Right lobe of liver (tissue), 4 donors: ENCODE results near the gene AFAP1L1.

Experiments used
- POLR2A ChIP-seq: fragments of 450-650 bp; IDR thresholded peaks from one replicate; pipeline ENCODE4 v1.6.1; 2017; ENCODE audit warnings: antibody characterized with exemption, mild to moderate bottlenecking
- TF ChIP-seq, protein P1 (sequence below), 4 donors: fragments of 200-600 bp in 3 of 4; fragments of 450-650 bp in 1 of 4; IDR thresholded peaks; one replicate each; pipeline versions ENCODE4 v1.5.1 to v1.8.0; 2016 to 2022; ENCODE audit warnings: antibody characterized with exemption in 4 of 4, mild to moderate bottlenecking in 2 of 4
- donor health status: DM: no; HTN: no; CAD: no.
- donor health status: DM: no; HTN: no; CAD: no.
- donor health status: DM: no; HTN: yes; CAD: no.

- TF ChIP-seq, protein P1, sequence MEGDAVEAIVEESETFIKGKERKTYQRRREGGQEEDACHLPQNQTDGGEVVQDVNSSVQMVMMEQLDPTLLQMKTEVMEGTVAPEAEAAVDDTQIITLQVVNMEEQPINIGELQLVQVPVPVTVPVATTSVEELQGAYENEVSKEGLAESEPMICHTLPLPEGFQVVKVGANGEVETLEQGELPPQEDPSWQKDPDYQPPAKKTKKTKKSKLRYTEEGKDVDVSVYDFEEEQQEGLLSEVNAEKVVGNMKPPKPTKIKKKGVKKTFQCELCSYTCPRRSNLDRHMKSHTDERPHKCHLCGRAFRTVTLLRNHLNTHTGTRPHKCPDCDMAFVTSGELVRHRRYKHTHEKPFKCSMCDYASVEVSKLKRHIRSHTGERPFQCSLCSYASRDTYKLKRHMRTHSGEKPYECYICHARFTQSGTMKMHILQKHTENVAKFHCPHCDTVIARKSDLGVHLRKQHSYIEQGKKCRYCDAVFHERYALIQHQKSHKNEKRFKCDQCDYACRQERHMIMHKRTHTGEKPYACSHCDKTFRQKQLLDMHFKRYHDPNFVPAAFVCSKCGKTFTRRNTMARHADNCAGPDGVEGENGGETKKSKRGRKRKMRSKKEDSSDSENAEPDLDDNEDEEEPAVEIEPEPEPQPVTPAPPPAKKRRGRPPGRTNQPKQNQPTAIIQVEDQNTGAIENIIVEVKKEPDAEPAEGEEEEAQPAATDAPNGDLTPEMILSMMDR (IDR thresholded peaks at IDR 0.05) = no peak
- TF ChIP-seq POLR2A = no peak
Measured at GRCh38 chr5:149223081-149223848, 48.4 kb upstream of the AFAP1L1 start.
